Osteocyte (in vitro differentiated cells): ENCODE measurements around the gene ETV5. TPM values are rescaled to one million over a fixed set of nuclear protein-coding genes. Genes with fewer than 3 reads are reported as not detected.

Experiments used
- DNase-seq: peaks from one replicate; pipeline ENCODE4 v3.0.0; 2021; ENCODE audit warnings: mixed read lengths; ENCODE audit not compliant: unreplicated experiment; ENCODE audit errors: extremely low spot score
- H3K27ac Mint-ChIP-seq: one replicate; pipeline ENCODE4 v1.8.0; 2021; ENCODE audit warnings: mild to moderate bottlenecking, mixed read lengths; ENCODE audit not compliant: unreplicated experiment
- H3K27me3 Mint-ChIP-seq: one replicate; pipeline ENCODE4 v1.8.0; 2021; ENCODE audit warnings: mixed read lengths; ENCODE audit not compliant: unreplicated experiment
- H3K36me3 Mint-ChIP-seq: one replicate; pipeline ENCODE4 v1.8.0; 2021; ENCODE audit warnings: mixed read lengths; ENCODE audit not compliant: unreplicated experiment
- H3K4me1 Mint-ChIP-seq: one replicate; pipeline ENCODE4 v1.8.0; 2021; ENCODE audit warnings: mixed read lengths; ENCODE audit not compliant: unreplicated experiment
- H3K4me3 Mint-ChIP-seq: one replicate; pipeline ENCODE4 v1.8.0; 2021; ENCODE audit warnings: mild to moderate bottlenecking, moderate library complexity, mixed read lengths; ENCODE audit not compliant: unreplicated experiment
- H3K9me3 Mint-ChIP-seq: one replicate; pipeline ENCODE4 v1.8.0; 2021; ENCODE audit warnings: mixed read lengths; ENCODE audit not compliant: unreplicated experiment
- CTCF ChIP-seq: fragments of 200-600 bp; sonication (generic); IDR thresholded peaks from 2 replicates; pipeline ENCODE4 v1.5.0; 2021; ENCODE audit warnings: antibody characterized with exemption, mild to moderate bottlenecking, moderate library complexity
- long read RNA-seq: library from polyadenylated mRNA; unstranded; transcript quantifications from one replicate; pipeline ENCODE4 v2.0.0, GENCODE V29; 2021
- total RNA-seq: library from RNA; stranded (reverse); gene quantifications from 2 replicates; pipeline ENCODE4 v1.2.1, GENCODE V29; 2021

Gene ETV5
- total RNA-seq = 58.4 and 63.6 TPM in 2 replicates
- long read RNA-seq, partial matches to known transcripts = 7 of 33 reads
- long read RNA-seq, other reads (novel, unspliced or antisense) = 21 of 33 reads

GRCh38 chr3:186108941-186109865, at the start of gene ETV5:
Gene ETV5, minus strand, starts transcription at chr3:186109089. Its CDS starts 3,221 bp downstream, at chr3:186105868.
- DNase-seq = peak; percentile 100
- Mint-ChIP-seq H3K9me3 (no peaks in the 10 kb centered on the region), H3K36me3 (no peaks in the 10 kb centered on the region), H3K27ac (peak within 1 kb of the TSS; percentile 99), H3K27me3 (peaks cover 5% of the 10 kb centered on the region), H3K4me1 (peaks cover 45% of the 10 kb centered on the region), H3K4me3 (peak within 1 kb of the TSS; percentile 90)
- TF ChIP-seq CTCF = no peak

- H3K36me3 Mint-ChIP-seq = no peaks in the 10 kb centered on the region
- H3K9me3 Mint-ChIP-seq = no peaks in the 10 kb centered on the region
- no peak for TF ChIP-seq CTCF
- no peak overlapping the region for H3K27ac Mint-ChIP-seq
- H3K4me3 Mint-ChIP-seq = no peak overlapping the region
- DNase-seq = no peak
- no peaks in the 10 kb centered on the region for H3K4me1 Mint-ChIP-seq
- H3K27me3 Mint-ChIP-seq = peaks cover 18% of the 10 kb centered on the region
These were observed 45.8 kb upstream of the ETV5 start for GRCh38 chr3:186154641-186155040.

GRCh38 chr3:186152889-186153292, 44.0 kb upstream of the ETV5 start:
- H3K27ac Mint-ChIP-seq = no peak overlapping the region
- no peaks in the 10 kb centered on the region for H3K9me3 Mint-ChIP-seq
- H3K36me3 Mint-ChIP-seq = no peaks in the 10 kb centered on the region
- TF ChIP-seq CTCF = no peak
- no peak overlapping the region for H3K4me3 Mint-ChIP-seq
- peaks cover 24% of the 10 kb centered on the region for H3K27me3 Mint-ChIP-seq
- no peaks in the 10 kb centered on the region for H3K4me1 Mint-ChIP-seq
- DNase-seq = no peak

- DNase-seq = no peak
- H3K4me1 Mint-ChIP-seq = no peaks in the 10 kb centered on the region
- no peak for TF ChIP-seq CTCF
- H3K4me3 Mint-ChIP-seq = no peak overlapping the region
- H3K36me3 Mint-ChIP-seq = no peaks in the 10 kb centered on the region
- H3K9me3 Mint-ChIP-seq = no peaks in the 10 kb centered on the region
- peaks cover 24% of the 10 kb centered on the region for H3K27me3 Mint-ChIP-seq
- H3K27ac Mint-ChIP-seq = no peak overlapping the region
These were observed 43.5 kb upstream of the ETV5 start for GRCh38 chr3:186152361-186152798.
